Measurements from ENCODE around the gene PDLIM7.
A peak's percentile ranks its signal among the peaks of the same experiment; 100 is the strongest.

PDLIM7 gene

GRCh38 chr5:177524539-177524900 lies 27.1 kb upstream of the PDLIM7 start:
- DNase-seq: no peak
- no peak for ATAC-seq

- DNase-seq (no peak), ATAC-seq (no peak)
These were observed 26.5 kb upstream of the PDLIM7 start for GRCh38 chr5:177523711-177524538.

- no peak for DNase-seq
These were observed 23.6 kb upstream of the PDLIM7 start for GRCh38 chr5:177520916-177521513.

GRCh38 chr5:177520271-177520670 lies 22.9 kb upstream of the PDLIM7 start:
- no peak for ATAC-seq
- DNase-seq: no peak

More at GRCh38 chr5:177520916-177521513, 23.6 kb upstream of the PDLIM7 start:
- ATAC-seq: no peak

GRCh38 chr5:177519463-177520235 lies 22.2 kb upstream of the PDLIM7 start:
- DNase-seq (no peak), ATAC-seq (no peak)

- DNase-seq (peak; percentile 95), ATAC-seq (peak; percentile 87)
These were observed 19.5 kb upstream of the PDLIM7 start, which contains the start of gene DDX41 for GRCh38 chr5:177516601-177517568. DDX41 (minus strand) TSS chr5:177516961; CDS start chr5:177516945, 16 bp downstream.

- DNase-seq (no peak), ATAC-seq (no peak)
These were observed 18.2 kb upstream of the PDLIM7 start for GRCh38 chr5:177515580-177515979.

GRCh38 chr5:177514541-177514940 lies 17.1 kb upstream of the PDLIM7 start:
- ATAC-seq (no peak), DNase-seq (no peak)

GRCh38 chr5:177513500-177513899 lies 16.1 kb upstream of the PDLIM7 start:
- ATAC-seq (no peak), DNase-seq (no peak)

- DNase-seq: no peak
- ATAC-seq: no peak
These were observed 15.5 kb upstream of the PDLIM7 start for GRCh38 chr5:177512736-177513380.

- DNase-seq (no peak), ATAC-seq (no peak)
These were observed 14.6 kb upstream of the PDLIM7 start for GRCh38 chr5:177511796-177512675.

GRCh38 chr5:177511181-177511580 lies 13.8 kb upstream of the PDLIM7 start:
- ATAC-seq (no peak), DNase-seq (no peak)

- ATAC-seq: no peak
- DNase-seq: no peak
These were observed 13.2 kb upstream of the PDLIM7 start for GRCh38 chr5:177510567-177511053.

- ATAC-seq: no peak
- DNase-seq: peak; percentile 34
These were observed 12.7 kb upstream of the PDLIM7 start for GRCh38 chr5:177509991-177510566.

GRCh38 chr5:177509381-177509951 lies 12.1 kb upstream of the PDLIM7 start, which contains the start of gene DOK3:
DOK3 (minus strand) TSS chr5:177509826; CDS start chr5:177509540, 286 bp downstream.
- ATAC-seq (no peak), DNase-seq (peak; percentile 32)

- ATAC-seq: no peak
- no peak for DNase-seq
These were observed 11.4 kb upstream of the PDLIM7 start for GRCh38 chr5:177508837-177509236.

GRCh38 chr5:177508221-177508611 lies 10.8 kb upstream of the PDLIM7 start:
- DNase-seq (no peak), ATAC-seq (no peak)

- ATAC-seq: no peak
- no peak for DNase-seq
These were observed 10.3 kb upstream of the PDLIM7 start for GRCh38 chr5:177507596-177508220.

- no peak for DNase-seq
- ATAC-seq: no peak
These were observed 9.8 kb upstream of the PDLIM7 start for GRCh38 chr5:177507165-177507564.

Measured in stimulated activated naive CD8-positive, alpha-beta T cell treated with anti-CD3 and anti-CD28 coated beads, Interleukin-15, Interleukin-2, amounts not matched to agents 100 U/mL and 50 U/mL, for 24 hours (primary cell).